Measurements from ENCODE around the gene MOK.

Gene MOK

GRCh38 chr14:102181187-102181586 lies 123.8 kb downstream of the MOK start:
- no peak for DNase-seq (ENCODE audit: low read depth)

- no peak for DNase-seq (ENCODE audit: low read depth)
Observed at GRCh38 chr14:102180248-102180998, 124.5 kb downstream of the MOK start.
